ENCODE results near the gene SOX5.

SOX5 gene

DNA sequence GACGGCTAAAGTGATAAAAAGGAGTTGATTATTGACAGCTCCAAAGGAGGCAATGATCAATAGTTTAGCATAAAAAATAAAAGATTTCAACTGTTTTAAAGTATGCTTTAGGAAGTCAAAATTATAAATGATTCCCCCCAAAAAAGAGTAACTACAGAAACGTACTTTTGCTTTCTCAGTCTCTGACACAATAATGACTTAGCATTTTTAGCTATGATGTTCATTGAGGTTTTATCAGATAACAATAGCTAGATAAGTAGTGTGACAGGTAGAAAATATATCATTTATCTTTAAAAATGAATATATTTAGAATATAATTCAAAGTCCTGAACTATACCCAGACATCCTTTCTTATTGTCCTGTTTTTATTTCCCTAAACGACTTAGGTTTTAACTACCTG is 352.9 kb downstream of the SOX5 start:
- DNase-seq (ENCODE audit: low spot score), result no peak

DNA sequence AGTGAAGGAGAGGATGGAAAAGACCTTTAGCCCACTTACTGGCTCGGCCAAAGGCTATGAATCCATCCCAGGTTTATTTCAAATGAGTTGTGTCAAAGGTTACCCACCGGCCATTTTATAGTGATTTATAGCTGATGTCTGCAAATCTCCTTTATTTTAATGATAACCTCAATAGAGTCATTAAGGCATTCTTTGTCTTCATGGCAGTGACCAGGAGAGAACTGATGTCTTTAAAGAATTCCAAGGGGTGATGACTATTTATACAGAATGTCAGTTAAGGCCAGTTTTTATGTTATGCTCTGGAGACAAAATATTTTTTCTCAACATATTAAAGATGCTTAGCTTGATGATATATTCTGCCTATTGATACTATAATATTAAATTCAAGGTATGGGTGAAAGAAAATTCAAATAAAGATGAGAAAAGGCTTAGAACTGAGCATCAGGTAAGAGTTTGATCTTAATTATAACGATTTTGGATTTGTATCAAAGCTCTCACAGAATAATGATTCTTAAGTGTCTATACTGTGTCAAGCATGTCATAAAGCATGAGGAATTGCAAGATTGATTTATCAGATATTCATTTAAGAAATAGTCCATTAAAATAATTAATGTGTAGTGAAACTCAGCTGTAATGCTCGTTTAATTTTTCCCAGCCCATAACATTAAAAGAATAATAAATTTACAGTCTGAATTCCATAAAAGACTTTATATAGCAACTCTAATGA is 361.5 kb downstream of the SOX5 start:
- DNase-seq (ENCODE audit: low spot score), result no peak

DNA sequence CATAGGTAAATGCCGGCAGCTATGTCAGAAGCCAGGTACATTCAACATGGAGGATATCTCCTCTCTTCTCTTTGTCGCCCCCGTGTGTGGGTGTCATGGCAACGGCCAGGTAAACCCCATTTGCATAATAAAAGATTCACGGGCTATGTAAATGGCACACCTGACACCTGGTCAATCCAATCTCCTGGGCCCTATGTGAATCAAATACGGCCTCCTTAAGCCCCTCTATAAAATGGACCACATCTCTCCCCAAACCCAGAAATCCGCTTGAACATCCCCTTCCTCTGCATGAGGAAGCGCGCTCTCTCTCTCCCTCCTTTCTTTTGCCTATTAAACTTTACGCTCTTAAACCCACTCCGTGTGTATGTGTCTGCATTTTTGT is 363.7 kb downstream of the SOX5 start:
- DNase-seq (ENCODE audit: low spot score), result no peak

DNA sequence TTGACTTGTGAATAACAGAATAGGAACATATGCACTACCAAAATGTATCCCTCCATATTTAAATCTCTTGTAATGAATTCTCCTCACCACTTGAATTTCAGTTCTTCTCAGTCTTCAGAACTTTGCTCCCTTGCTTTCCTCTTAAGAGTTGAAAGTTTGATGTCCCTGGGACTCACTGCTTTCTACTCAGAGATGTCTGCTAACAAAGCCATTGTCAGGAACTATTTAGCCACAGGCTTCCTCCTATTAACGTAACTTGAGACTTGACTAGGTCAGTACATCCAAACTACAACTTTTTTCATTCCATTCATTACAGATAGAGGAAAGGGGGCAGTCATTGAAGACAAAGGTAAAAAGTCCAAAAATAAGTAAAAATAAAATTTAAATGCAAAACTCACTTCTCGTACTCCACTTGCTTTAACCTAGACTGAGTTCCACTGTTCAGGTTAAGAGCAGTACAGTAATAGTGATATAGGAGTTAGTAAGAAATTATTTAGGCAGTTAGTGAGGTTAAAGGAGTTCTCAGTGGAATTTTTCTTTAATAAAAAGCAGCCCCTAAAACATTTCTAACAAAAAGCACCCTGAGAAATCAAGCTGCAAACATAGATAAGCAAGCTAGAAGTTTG is 364.2 kb downstream of the SOX5 start:
- DNase-seq (ENCODE audit: low spot score), result no peak

DNA sequence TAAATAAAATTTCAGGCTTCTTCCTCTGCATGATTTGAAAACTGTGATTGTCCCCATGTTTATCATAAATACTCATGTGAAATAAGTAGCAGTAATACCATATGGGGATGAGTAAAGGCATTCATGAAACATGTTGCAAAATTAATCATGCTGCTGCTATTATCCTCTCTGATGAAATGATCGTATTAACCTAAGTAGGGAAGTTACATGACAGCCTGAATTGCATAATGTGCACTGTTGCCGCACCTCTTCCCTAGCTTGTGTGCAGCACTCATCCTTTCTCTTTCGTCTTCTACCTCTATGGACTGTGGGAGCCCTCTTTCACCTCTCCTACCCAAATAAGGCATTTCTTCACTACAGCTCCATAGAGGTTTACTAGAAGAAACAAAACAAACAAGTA is 367.6 kb downstream of the SOX5 start:
- no peak for DNase-seq (ENCODE audit: low spot score)

DNA sequence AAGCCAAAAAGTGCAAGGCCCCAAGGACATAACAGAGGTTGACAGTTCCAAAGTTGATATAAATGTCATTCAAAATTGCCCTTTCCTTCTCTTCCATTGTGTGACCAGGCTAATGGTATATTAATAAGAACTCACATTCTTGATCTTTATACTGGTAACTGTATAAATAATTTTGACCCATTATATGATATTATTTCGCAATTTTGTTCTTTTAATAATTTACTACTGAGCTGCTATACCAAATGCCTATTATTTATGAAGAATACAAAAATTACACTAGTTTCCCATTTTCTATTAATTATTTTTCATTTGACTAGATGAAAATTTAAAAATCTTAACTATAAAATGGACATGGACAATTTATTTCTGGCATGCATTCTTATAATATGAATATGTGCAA is 370.2 kb downstream of the SOX5 start:
- DNase-seq (ENCODE audit: low spot score), result no peak

DNA sequence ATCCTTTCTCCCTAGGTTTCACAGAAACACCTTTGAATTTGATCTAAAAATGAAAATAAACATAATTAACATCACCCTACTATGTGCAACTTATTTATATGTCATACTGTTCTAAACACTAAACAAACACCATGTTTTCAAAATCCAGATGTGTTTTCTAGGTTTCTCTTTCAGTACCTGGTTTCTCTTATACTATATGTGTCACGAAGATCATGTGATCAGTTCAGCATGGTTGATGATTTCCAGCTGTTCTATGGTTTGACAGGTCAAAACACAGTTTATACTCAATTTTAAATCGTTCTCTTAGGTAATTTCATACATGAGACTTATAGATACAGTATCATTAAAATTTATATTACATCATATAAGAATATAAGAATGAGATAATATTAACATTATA is 373.1 kb downstream of the SOX5 start:
- DNase-seq (ENCODE audit: low spot score), result no peak

DNA sequence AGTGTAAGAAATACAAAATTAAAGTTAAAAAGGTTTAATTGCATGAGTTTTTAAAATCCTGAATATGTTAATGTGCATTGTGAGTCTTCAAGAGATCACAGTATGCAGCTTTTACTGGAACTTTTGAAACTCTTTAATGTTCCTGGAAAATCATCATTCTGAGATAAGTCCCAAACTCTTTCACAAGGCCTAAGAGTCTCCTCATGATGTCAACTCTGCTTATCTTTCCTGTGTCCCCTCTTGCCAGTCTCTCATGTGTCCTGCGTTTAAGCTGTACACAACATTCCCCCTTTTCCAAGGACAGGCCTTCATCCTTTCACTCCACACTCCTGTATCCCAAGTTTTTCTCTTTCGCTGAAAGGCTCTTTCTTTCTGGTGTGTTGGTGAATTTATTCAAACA is 380.1 kb downstream of the SOX5 start:
- DNase-seq (ENCODE audit: low spot score), result no peak

DNA sequence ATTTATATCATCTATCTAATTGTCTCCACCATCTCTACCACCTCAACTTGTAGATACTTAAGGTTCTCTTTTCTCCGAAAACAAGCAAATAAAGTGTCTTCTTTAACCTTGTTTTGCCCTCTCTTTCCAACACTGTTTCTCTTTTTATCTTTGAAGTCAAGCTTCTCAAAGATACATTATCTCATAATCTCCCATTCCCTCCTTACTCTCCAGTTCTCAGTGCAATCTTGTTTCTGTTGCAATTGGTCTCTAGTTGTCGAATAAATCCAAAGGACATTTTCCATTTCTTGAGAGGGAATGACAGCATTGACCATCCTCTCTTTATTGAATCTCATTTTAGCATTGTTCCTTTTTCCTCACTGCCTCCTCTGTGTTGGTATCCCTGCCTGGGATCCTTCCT is 383.3 kb downstream of the SOX5 start:
- DNase-seq (ENCODE audit: low spot score), result no peak

DNA sequence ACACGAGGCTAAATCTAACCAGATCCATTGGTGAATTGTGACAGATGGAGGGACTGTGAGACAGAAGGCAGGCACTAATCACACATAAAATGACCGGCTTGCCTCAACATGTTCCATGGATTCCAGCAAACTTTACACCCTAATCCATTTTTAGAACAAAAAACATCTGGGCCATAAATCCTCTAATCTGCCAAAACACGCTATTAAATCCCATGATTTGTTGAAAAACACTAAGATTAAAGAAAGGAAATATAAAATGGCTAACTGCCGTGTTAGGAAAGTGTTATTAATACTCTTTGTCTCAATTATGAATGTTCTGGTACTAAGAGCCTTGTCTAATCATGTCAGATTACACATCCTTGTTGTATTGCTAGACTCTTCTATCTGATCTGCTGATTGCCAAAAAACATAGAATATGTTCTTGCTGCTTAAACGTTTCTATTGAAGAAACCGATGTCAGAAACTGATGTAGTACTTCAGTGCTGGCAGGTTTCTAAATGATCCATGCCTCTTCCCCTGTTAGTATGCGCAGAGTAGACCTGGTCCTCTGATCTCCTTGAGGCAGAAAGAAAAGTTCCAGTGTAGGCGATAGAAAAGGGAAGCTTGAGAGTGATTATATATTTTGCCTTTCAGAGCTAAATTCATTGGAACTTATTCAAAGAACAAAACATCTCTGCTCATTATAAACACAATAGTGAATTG is 384.9 kb downstream of the SOX5 start:
- no peak for DNase-seq (ENCODE audit: low spot score)

DNA sequence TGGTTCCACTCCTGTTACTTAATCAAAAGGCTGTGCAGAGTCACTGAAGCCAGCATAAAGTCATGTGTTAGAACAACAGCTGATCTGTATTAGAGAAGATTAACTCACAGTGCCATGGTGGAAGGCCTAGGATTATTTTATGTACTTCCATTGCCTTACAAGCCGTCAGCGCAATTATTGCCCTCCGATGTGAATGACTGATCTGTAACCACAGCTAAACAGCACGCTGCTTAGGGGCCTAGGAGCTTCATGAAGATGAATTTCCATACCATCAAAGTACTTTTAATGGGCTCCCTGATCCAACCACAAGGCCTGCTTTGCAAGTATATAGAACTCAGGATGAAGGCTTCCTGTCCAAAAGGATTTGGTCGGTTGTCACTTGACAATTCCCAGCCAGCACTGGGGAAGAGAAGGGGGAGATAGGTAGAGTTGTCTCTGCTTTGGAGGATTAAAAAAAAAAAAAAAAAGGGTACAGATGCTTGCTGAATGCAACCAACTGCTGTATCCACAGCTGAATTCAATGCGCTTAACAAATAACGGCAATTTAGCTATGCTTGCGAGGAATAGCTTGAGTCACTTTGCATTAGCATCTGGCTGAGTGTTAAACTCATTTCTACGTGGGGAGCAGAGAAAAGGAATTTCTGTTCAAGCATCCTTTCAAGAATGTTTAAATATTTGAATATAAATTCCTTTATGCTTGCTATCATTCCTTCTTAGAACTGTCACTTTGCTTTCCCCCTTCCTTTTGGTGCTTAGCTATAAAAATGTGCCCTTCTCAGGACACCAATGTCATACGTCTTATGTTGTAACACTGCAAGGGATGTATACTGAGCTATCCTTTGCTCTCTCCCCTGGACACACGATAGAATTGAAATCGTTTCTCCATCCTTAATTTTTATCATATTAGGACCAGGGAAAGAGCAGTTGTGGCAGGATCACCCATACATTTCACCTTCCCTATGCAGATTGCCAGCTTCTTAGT is 387.8 kb downstream of the SOX5 start:
- DNase-seq (ENCODE audit: low spot score), result no peak

DNA sequence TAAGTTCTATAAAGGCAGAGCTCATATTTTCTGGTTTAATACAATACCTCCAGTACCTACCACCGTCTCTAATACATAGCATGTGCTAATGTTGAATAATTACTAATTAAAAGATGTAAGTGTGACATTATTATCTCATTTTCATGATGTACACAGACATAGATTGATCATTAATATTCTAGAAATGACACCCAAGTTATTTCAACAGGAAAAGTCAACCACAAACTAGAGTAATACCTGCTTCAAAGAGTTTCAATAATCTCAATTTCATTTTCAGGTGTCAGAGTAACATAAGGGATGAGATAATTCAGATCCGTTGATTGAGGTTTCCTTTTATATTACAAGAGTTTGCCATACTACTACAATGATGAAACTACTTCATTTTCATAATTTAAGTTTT is 388.9 kb downstream of the SOX5 start:
- no peak for DNase-seq (ENCODE audit: low spot score)

DNA sequence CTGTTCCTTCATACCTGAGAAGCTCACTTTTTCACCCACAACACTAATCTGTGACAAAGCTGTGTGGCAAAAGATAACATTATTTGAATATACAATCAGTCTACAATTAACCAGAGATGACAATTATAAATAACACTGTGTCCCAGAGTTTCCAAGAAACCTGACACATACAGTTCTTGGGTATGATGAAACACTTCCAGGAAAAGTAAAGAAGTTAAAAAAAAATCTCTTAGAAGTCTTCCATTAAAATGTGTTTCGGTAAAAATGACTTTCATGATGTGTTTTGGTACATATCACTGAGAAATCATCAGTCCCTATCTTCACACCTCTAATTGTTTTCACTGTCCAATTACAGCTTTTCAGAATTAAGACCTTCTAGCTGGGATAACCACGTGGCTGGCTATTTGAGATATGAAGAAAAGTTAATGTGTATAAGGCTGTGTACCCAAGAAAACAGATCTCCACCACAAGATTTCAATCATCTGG is 390.2 kb downstream of the SOX5 start:
- DNase-seq (ENCODE audit: low spot score), result no peak

DNA sequence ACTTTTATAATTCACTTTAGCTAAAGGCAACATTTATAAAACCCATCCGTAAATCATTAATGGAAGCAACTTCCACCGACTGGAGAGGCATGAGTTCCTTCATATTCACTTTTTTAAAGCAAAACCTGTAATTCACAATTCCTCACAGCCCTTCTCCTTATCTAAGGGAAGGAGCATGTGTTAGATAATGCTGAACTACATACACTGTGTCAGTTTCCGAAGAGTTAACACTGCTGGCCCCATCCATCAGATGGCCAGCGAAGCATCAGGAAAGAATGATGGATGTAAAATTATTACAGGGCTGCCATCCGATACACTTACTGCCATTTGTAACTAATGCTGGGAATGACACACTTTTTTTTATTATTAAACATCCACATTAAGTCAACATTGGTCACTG is 392.8 kb downstream of the SOX5 start:
- DNase-seq (ENCODE audit: low spot score), result no peak

DNA sequence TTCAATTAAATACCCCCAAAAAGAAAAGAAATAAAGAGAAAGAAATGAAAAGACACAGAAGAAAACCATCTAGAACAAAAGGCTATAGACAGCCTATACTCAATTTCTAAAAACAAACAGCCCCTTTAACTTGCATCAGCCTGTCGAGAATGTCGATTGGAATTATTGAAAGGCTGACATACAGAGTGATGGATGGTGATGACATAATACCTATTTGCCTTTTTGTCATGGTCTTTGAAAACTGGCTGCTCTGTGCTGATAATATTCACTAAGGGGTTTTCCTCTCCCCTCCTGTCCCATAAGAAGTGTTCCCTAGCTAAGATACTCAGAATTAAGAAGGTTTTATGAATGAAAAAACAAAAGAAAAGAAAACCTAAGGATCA is 393.7 kb downstream of the SOX5 start:
- DNase-seq (ENCODE audit: low spot score), result no peak

DNA sequence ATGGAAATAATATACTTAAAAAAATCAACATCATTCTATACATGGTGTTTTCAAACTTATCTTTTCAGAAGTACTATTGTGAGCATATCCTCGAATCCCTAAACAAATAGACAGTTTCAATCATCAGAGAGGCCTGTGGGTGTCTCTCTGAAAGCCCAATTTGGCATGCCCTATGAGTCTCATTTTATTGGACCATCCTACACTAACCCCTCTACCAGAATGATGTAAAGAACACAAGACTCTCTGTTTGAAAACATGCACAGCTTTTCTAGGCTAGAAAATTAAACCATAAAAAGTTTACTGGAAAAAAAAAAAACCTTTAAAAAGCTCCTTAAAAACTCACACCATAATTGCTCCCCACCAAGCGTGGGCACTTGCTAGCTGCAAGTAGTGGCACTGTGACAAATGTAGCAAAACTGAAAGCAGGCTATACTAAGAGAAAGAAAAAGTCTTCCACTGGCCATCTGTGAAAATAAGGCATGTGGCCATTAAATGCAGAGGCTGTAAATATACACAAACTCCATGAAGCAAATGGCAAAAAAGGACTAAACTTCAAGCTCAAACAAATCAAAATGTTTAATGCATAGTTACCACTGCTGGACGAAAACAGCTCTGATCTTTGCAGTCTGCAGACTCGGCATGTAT is 394.2 kb downstream of the SOX5 start:
- no peak for DNase-seq (ENCODE audit: low spot score)

DNA sequence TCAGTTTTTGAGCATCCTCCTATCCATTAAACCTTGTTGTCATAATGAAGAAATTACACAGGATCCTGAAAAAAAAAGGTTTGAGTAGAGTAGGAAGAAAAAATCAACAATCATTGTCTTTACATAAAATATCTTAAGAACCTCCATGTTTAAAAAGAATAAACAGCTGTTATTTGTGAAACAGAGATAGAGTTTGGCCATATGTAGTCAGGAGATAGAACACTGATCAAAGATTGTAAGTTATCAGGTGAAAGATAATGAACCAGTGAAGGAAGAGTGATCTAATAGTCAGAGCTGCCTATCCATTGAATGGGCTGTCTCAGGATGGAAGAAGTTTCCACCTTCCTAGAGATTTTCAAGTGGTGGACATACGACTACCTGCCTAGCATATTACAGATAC is 397.1 kb downstream of the SOX5 start:
- no peak for DNase-seq (ENCODE audit: low spot score)

DNA sequence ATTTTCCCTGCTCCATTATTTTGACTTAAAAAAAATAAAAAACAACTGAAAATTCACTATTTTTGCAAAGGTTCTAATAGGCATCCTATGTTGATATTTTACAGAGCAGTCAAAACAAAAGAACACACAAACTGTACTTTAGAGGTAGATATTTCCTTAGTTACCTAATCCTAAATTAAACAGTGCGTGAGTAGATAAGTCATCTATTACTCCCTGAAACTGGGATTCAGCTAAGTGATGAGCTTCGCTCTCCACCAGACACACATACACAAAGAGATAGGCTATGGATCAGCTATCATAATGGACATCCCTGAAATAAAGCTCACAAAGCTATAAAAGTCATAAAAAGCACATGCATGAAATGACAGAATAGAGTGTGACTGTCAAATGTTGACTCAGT is 398.7 kb downstream of the SOX5 start:
- no peak for DNase-seq (ENCODE audit: low spot score)

DNA sequence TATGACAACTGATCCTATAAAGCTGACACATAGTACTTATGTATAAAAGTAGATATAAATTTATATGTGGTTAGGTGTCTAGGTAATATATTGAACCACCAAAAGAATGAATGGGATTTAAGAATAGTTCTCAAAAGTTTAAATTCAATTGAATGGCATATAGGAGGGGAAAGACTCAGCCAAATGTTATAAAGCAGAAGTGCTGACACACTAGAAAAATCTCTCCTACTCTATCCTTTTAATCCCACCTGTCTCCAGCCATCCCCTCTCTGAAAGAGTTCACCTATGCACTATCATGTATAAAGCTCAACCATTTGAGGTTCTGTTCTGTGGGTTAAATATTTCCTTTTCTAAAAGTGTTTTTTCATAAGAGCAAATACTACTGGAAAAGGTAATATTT is 400.7 kb downstream of the SOX5 start:
- no peak for DNase-seq (ENCODE audit: low spot score)

DNA sequence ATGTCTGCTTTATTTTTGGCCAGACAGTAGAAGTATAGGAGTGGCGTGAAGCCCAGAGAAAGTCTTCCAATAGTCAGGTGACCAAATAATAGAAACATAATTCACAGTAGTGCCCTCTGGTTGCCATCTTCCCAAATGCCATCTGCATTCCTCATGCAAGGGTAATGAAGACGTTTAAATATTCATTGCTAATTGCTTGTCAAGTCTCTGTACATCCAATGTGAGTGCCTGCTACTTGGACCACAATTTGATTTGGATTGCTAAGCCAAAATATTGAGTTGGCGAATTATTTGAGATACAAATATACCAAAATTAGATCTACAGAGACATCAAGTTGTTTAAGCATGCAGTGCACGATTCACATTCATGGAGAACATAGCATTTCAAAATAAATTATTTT is 402.7 kb downstream of the SOX5 start:
- no peak for DNase-seq (ENCODE audit: low spot score)

DNA sequence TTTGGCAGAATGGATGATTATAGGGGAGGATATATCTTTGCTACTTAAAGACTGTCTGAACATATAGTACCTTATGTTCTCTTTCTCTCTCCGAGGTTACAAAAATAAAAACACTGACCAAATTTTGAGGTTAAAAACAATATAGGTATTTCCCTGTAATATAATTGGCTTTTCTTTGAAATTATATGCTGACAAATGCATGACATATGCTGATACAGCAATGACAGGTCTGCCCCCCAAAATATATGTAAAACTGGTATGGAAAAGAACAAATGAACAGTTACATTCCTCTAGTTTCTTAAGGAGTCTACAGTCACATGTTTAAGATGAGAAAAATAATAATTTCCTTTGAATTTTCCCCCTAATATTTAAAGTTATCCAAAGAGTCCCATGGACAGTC is 405.7 kb downstream of the SOX5 start:
- no peak for DNase-seq (ENCODE audit: low spot score)

DNA sequence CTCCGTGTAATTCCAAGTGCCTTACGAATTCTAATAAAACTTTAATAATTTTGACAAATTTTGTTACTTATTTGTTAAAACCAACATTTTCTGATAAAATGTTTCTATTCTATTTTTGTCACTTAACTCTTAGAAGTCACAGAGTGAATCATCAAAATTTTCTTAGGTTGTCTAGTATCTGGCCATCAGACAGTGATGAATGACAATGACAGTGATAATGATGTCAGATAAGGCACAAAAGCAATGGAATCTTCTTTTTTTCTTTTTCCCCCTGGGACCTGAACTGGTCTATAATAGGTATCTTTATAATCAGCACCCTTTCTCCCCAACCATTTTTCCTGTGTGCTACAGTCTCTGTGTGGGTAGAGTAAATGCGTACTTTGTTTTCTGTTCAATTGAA is 407.3 kb downstream of the SOX5 start:
- DNase-seq (ENCODE audit: low spot score), result no peak
